Measurements from ENCODE around the gene TSC22D2. TPM values are rescaled to one million over a fixed set of nuclear protein-coding genes. Genes with fewer than 3 reads are reported as not detected.

The TSC22D2 gene
- total and polyA plus RNA-seq, 2 of the 8 experiments (the other 6 are each of a cell fraction or from before 2014, with no cell fraction given) = 3.4 to 27.6 TPM

- no peak for TF ChIP-seq CHD7 (IDR thresholded peaks at IDR 0.05; ENCODE audit: insufficient replicate concordance, low read length)
- no peak for TF ChIP-seq GTF2F1 (IDR thresholded peaks at IDR 0.05; ENCODE audit: borderline replicate concordance, low read depth, low read length)
- no peak for TF ChIP-seq SIRT6 (IDR thresholded peaks at IDR 0.05; ENCODE audit: low read length)
- TF ChIP-seq RXRA (IDR thresholded peaks at IDR 0.05; ENCODE audit: insufficient read depth, low read depth, low read length) = no peak
- no peak for TF ChIP-seq HDAC6 (IDR thresholded peaks at IDR 0.05; ENCODE audit: low read depth, low read length)
- no peak for TF ChIP-seq BRCA1 (IDR thresholded peaks at IDR 0.05; ENCODE audit: low read depth, low read length)
- TF ChIP-seq PHF8 (conservative IDR thresholded peaks at IDR 0.05; ENCODE audit: low read depth, low read length) = no peak
- no peak for TF ChIP-seq CEBPB (IDR thresholded peaks at IDR 0.05; ENCODE audit: low read depth, low read length)
- TF ChIP-seq ASH2L (IDR thresholded peaks at IDR 0.05; ENCODE audit: low read length) = no peak
- no peak for TF ChIP-seq SP2 (IDR thresholded peaks at IDR 0.05; ENCODE audit: low read length)
- TF ChIP-seq EP300 (IDR thresholded peaks at IDR 0.05; ENCODE audit: borderline replicate concordance in 1 of 2, low read depth in 2 of 2, low read length in 2 of 2) = no peak
Measured at GRCh38 chr3:150407051-150407807, 869 bp upstream of the TSC22D2 start (continued).

Measured in H1 (cell line).